ENCODE measurements around the gene IL17RB. TPM values are rescaled to one million over a fixed set of nuclear protein-coding genes. Genes with fewer than 3 reads are reported as not detected.

Gene IL17RB
- total RNA-seq, 1 experiment from 2014 or later, result 9.8 TPM

DNA sequence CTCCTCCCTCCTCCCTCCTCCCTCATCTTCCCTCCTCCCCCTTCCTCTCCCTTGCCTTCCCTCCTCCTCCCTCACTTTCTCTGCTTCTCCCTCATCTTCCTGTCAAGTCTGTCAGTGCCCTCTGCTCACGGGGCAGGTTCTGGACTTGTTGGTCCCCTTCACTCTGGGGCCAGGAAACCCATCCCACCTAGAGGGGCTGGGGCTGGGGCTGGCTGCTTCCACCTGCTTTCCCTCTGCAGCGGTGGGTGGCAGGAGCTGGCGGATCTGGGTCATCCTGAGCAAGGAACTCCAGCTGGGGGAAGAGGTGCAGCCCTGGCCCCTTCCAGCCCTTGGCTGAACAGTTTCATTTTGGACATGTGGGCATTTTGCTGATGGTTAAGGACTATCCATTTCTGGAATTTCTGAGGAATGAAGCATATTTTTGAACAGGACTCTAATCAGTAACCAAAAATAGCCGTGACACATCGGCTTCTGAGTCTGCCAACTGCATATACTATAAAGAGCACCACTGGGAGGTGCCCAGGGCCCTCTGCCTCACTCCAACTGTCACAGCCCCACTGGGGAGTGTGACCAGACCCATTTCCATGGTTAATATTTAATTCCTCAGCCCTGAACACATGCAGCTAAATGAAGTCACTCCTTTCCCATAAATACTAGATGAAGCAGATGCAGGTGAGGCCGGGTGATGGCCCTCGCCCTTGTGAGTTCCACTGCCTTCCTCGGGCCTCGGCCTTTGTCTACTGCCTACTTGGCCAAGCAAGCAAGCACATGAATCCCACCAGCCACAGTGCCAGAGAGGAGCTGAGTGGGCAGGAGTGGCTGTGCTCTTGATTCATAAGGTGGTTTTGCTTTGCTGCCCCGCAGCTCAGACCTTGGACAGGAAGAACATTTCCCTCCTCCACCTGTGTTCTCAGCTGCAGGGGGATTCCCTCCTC, 39.9 kb upstream of the IL17RB start:
- Histone ChIP-seq H3K9me3 (ENCODE audit: control insufficient read depth, low read depth, low read length) (no peaks in the 10 kb centered on the region), H3K27ac (ENCODE audit: insufficient read length, low read depth, low read length) (no peak overlapping the region), H3K56ac (ENCODE audit: insufficient read length, low read depth, low read length) (no peak overlapping the region), H2AK5ac (ENCODE audit: insufficient read length, low read length) (no peak overlapping the region), H2BK5ac (ENCODE audit: insufficient read length, low read length) (no peak overlapping the region), H3T11ph (ENCODE audit: low read length) (no peak overlapping the region), H4K20me1 (ENCODE audit: control insufficient read depth, insufficient read depth, insufficient read length) (no peaks in the 10 kb centered on the region), H3K4me2 (ENCODE audit: insufficient read depth, insufficient read length, low read length) (no peak overlapping the region), H4K5ac (ENCODE audit: insufficient read length, low read depth, low read length) (no peak overlapping the region), H4K91ac (ENCODE audit: insufficient read length, low read depth, low read length) (no peak overlapping the region), H2BK12ac (ENCODE audit: insufficient read length, low read depth, low read length) (no peak overlapping the region), H3K79me2 (ENCODE audit: insufficient read depth, low read length) (no peaks in the 10 kb centered on the region), H3K4ac (ENCODE audit: low read depth, low read length) (no peak overlapping the region), H3K27me3 (ENCODE audit: insufficient read depth, low read length) (no peaks in the 10 kb centered on the region), H4K8ac (replicated peaks; ENCODE audit: insufficient read length, low read depth, low read length) (no peak overlapping the region), H3K14ac (ENCODE audit: insufficient read depth, low read length) (no peak overlapping the region), H2BK20ac (ENCODE audit: low read depth, low read length, poor library complexity, severe bottlenecking) (no peak overlapping the region), H2AFZ (ENCODE audit: low read length) (no peak overlapping the region), H3K9ac (ENCODE audit: extremely low read depth, insufficient read length, low read length) (no peak overlapping the region), H3K23me2 (ENCODE audit: insufficient read length, low read depth, low read length, poor library complexity, severe bottlenecking) (no peaks in the 10 kb centered on the region), H3K79me1 (ENCODE audit: insufficient read depth, low read depth, low read length, poor library complexity, severe bottlenecking) (no peaks in the 10 kb centered on the region), H2BK15ac (ENCODE audit: low read depth, low read length) (no peak overlapping the region), H3K18ac (ENCODE audit: insufficient read length, low read depth, low read length) (no peak overlapping the region), H3K23ac (ENCODE audit: insufficient read length, low read depth, low read length) (no peak overlapping the region), H3K4me1 (ENCODE audit: insufficient read depth, low read length) (no peaks in the 10 kb centered on the region; the same call in 1 of the 2 replicates), H2BK120ac (ENCODE audit: low read depth, low read length, poor library complexity, severe bottlenecking) (no peak overlapping the region)
- Mint-ChIP-seq H3K9me3 (no peaks in the 10 kb centered on the region), H3K4me1 (peaks cover 14 to 18% of the 10 kb centered on the region in 2 experiments), H3K4me3 (no peak overlapping the region), H3K27ac (no peak overlapping the region), H3K36me3 (ENCODE audit: insufficient read depth in 1 of 3, low read depth in 3 of 3) (no peaks in the 10 kb centered on the region), H3K27me3 (ENCODE audit: low read depth) (no peaks in the 10 kb centered on the region; the same call in 1 of the 2 replicates)
- no CpG with 5 or more reads among the region's 10 CpGs for WGBS (ENCODE audit: extremely low coverage, insufficient read length, low lambda C conversion rate)
- TF ChIP-seq, protein P1, sequence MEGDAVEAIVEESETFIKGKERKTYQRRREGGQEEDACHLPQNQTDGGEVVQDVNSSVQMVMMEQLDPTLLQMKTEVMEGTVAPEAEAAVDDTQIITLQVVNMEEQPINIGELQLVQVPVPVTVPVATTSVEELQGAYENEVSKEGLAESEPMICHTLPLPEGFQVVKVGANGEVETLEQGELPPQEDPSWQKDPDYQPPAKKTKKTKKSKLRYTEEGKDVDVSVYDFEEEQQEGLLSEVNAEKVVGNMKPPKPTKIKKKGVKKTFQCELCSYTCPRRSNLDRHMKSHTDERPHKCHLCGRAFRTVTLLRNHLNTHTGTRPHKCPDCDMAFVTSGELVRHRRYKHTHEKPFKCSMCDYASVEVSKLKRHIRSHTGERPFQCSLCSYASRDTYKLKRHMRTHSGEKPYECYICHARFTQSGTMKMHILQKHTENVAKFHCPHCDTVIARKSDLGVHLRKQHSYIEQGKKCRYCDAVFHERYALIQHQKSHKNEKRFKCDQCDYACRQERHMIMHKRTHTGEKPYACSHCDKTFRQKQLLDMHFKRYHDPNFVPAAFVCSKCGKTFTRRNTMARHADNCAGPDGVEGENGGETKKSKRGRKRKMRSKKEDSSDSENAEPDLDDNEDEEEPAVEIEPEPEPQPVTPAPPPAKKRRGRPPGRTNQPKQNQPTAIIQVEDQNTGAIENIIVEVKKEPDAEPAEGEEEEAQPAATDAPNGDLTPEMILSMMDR (conservative IDR thresholded peaks at IDR 0.05), result no peak
- no peak for DNase-seq

Data from H9 (cell line).